HEK293 (cell line): Measurements from ENCODE around the gene LILRB5.

Source experiments
- CTCF ChIP-seq: fragments of 450-650 bp; formaldehyde crosslinking; IDR thresholded peaks from 2 replicates; pipeline ENCODE4 v1.5.1; 2016; ENCODE audit warnings: missing biosample characterization, missing genetic modification characterization
- GLI4 ChIP-seq: fragments of 450-650 bp; formaldehyde crosslinking; IDR thresholded peaks from 2 replicates; pipeline ENCODE4 v1.5.1; 2016; ENCODE audit warnings: missing biosample characterization, missing genetic modification characterization
- TRIM28 ChIP-seq: IDR thresholded peaks from 2 replicates; pipeline ENCODE4 v1.6.1; 2011; ENCODE audit warnings: low read length, control low read depth, borderline replicate concordance
- ZBTB21 ChIP-seq: fragments of 450-650 bp; formaldehyde crosslinking; IDR thresholded peaks from 2 replicates; pipeline ENCODE4 v1.5.1; 2017; ENCODE audit warnings: missing biosample characterization, missing genetic modification characterization
- ZFP41 ChIP-seq: fragments of 450-650 bp; formaldehyde crosslinking; IDR thresholded peaks from 2 replicates; pipeline ENCODE4 v1.5.1; 2016; ENCODE audit warnings: missing biosample characterization, missing genetic modification characterization, borderline replicate concordance
- ZNF146 ChIP-seq: fragments of 450-650 bp; formaldehyde crosslinking; IDR thresholded peaks from 2 replicates; pipeline ENCODE4 v1.5.1; 2016; ENCODE audit warnings: missing biosample characterization, missing genetic modification characterization
- ZNF221 ChIP-seq: fragments of 450-650 bp; formaldehyde crosslinking; IDR thresholded peaks from 2 replicates; pipeline ENCODE4 v1.5.1; 2017; ENCODE audit warnings: missing biosample characterization, missing genetic modification characterization, borderline replicate concordance
- ZNF302 ChIP-seq: fragments of 450-650 bp; formaldehyde crosslinking; IDR thresholded peaks from 2 replicates; pipeline ENCODE4 v1.5.1; 2016; ENCODE audit warnings: missing biosample characterization, missing genetic modification characterization, low read depth
- ZNF366 ChIP-seq: fragments of 450-650 bp; formaldehyde crosslinking; conservative IDR thresholded peaks from 2 replicates; pipeline ENCODE4 v1.5.1; 2016; ENCODE audit warnings: missing biosample characterization, missing genetic modification characterization
- ZNF610 ChIP-seq: fragments of 450-650 bp; formaldehyde crosslinking; IDR thresholded peaks from 2 replicates; pipeline ENCODE4 v1.5.1; 2016; ENCODE audit warnings: missing biosample characterization, missing genetic modification characterization, borderline replicate concordance

- TF ChIP-seq ZNF302 (tag by site-specific recombination) (no peak), ZNF366 (tag by site-specific recombination) (no peak), CTCF (tag by site-specific recombination) (no peak), ZNF146 (tag by site-specific recombination) (no peak), ZNF610 (tag by site-specific recombination) (no peak), TRIM28 (no peak), ZNF221 (tag by site-specific recombination) (no peak), GLI4 (tag by site-specific recombination) (no peak), ZFP41 (tag by site-specific recombination) (no peak), ZBTB21 (tag by site-specific recombination) (no peak)
These were observed 9.8 kb downstream of the LILRB5 start for GRCh38 chr19:54247106-54247930.
